OCI-LY7 (cell line): ENCODE data around the gene CAMK4. TPM values are rescaled to one million over a fixed set of nuclear protein-coding genes. Genes with fewer than 3 reads are reported as not detected.
A peak's percentile ranks its signal among the peaks of the same experiment; 100 is the strongest.

Experiments used
- BruUV-seq: library from RNA; stranded (reverse); fragments of 400-500 nt; replicated peaks from 2 replicates; lab custom pipeline; 2021; lab: Mats Ljungman, UMichigan
- CTCF ChIA-PET: fragments of 300-600 bp; sonication (Branson Sonifier 250); formaldehyde crosslinking; loops from one replicate; lab custom pipeline; 2022; ENCODE audit warnings: antibody characterized with exemption; ENCODE audit not compliant: unreplicated experiment; lab: Charles Lee
- POLR2A ChIA-PET: fragments of 300-600 bp; sonication (Branson Sonifier 250); formaldehyde crosslinking; loops from one replicate; lab custom pipeline; 2022; ENCODE audit warnings: antibody characterized with exemption; lab: Charles Lee
- DNase-seq: peaks from one replicate; pipeline ENCODE4 v3.0.0-alpha.2; 2015; ENCODE audit warnings: low spot score
- H2AFZ ChIP-seq: fragments of 200-600 bp; sonication (generic), shearing (Covaris generic); 2 replicates; pipeline ENCODE4 v1.6.1; 2014; ENCODE audit warnings: mild to moderate bottlenecking, antibody characterized with exemption, low read length, moderate library complexity
- H3K27ac ChIP-seq: fragments of 200-600 bp; sonication (generic); 2 replicates; pipeline ENCODE4 v1.5.1; 2014; ENCODE audit warnings: mixed run types, low read depth, mild to moderate bottlenecking, moderate library complexity, low read length, inconsistent platforms; ENCODE audit not compliant: poor library complexity, severe bottlenecking
- H3K36me3 ChIP-seq: fragments of 200-600 bp; sonication (generic); 2 replicates; pipeline ENCODE4 v1.6.1; 2014; ENCODE audit warnings: mild to moderate bottlenecking, antibody characterized with exemption, low read length, moderate library complexity, mixed read lengths; ENCODE audit not compliant: insufficient read depth
- H3K4me1 ChIP-seq: fragments of 200-600 bp; sonication (generic); 2 replicates; pipeline ENCODE4 v1.5.1; 2014; ENCODE audit warnings: mild to moderate bottlenecking, low read length; ENCODE audit not compliant: insufficient read depth, poor library complexity, severe bottlenecking
- H3K4me2 ChIP-seq: fragments of 200-600 bp; sonication (generic); 2 replicates; pipeline ENCODE4 v1.6.1; 2014; ENCODE audit warnings: mild to moderate bottlenecking, low read length
- H3K4me3 ChIP-seq: fragments of 200-600 bp; sonication (generic); 2 replicates; pipeline ENCODE4 v1.5.1; 2014; ENCODE audit warnings: mild to moderate bottlenecking, low read depth, low read length; ENCODE audit not compliant: poor library complexity, severe bottlenecking
- H3K79me2 ChIP-seq: fragments of 200-600 bp; sonication (generic); 2 replicates; pipeline ENCODE4 v1.6.1; 2016; ENCODE audit warnings: low read depth, mild to moderate bottlenecking, low read length, moderate library complexity, mixed read lengths; ENCODE audit not compliant: insufficient read depth
- H3K9me2 ChIP-seq: fragments of 200-600 bp; sonication (generic); 2 replicates; pipeline ENCODE4 v1.6.1; 2016; ENCODE audit warnings: mild to moderate bottlenecking, low read length, mixed read lengths; ENCODE audit not compliant: insufficient read depth
- H3K9me3 ChIP-seq: fragments of 200-600 bp; sonication (generic); 2 replicates; pipeline ENCODE4 v1.6.1; 2014; ENCODE audit warnings: mild to moderate bottlenecking, mixed run types, low read length, mixed read lengths
- H4K20me1 ChIP-seq: fragments of 200-600 bp; sonication (generic); 2 replicates; pipeline ENCODE4 v1.6.1; 2014; ENCODE audit warnings: mild to moderate bottlenecking, antibody characterized with exemption, low read length, moderate library complexity, mixed read lengths; ENCODE audit not compliant: insufficient read depth
- EZH2phosphoT487 ChIP-seq: fragments of 200-600 bp; sonication (generic); IDR thresholded peaks from 2 replicates; pipeline ENCODE4 v1.6.1; 2018; ENCODE audit warnings: low read depth, borderline replicate concordance, mild to moderate bottlenecking, mixed run types, antibody characterized with exemption, low read length, moderate library complexity, mixed read lengths
- intact Hi-C: fragments of 100-400 bp; cut with micrococcal nuclease; formaldehyde crosslinking; loops from one replicate; pipeline ENCODE4 v1.10.0; 2022; ENCODE audit not compliant: unreplicated experiment
- total RNA-seq, 2 experiments: library from RNA; depleted of rRNA in 1 of 2; stranded (reverse); fragments of >200 nt in 1 of 2; shearing (Covaris generic) in 1 of 2; gene quantifications; 2 replicates each; pipeline ENCODE4 v1.2.3, GENCODE V29; 2014 to 2022
- TF ChIP-seq, protein P1 (sequence below): fragments of 200-600 bp; sonication (generic); conservative IDR thresholded peaks from 2 replicates; pipeline ENCODE4 v1.5.1; 2014; ENCODE audit warnings: mild to moderate bottlenecking, antibody characterized with exemption, low read length, moderate library complexity, mixed read lengths

Gene CAMK4
- total RNA-seq, 2 experiments from 2014 or later: 25.4 to 40.2 TPM

DNA sequence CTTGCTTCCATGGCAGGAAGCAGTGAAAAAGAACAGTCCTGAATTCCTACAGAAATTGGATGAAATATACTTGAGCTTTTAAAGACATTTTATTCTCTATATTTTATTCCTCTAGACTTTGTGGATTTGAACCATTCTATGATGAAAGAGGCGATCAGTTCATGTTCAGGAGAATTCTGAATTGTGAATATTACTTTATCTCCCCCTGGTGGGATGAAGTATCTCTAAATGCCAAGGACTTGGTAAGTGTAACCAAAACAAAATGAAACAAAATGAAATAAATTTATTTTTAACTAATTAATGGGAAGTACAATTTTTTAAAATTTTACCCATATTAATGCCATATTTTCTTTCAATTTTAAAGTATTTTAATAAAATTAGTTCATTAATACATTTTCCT, 254.1 kb downstream of the CAMK4 start:
- no peak for DNase-seq
- H2AFZ ChIP-seq: no peak overlapping the region
- H3K79me2 ChIP-seq: no peaks in the 10 kb centered on the region
- H3K27ac ChIP-seq: no peak overlapping the region
- intact Hi-C loops: loop anchor here (5.0 kb wide), 1 partner anchor 321 kb away; no protein-coding TSS in a partner anchor
- BruUV-seq: no TSS peak
- H3K36me3 ChIP-seq: no peaks in the 10 kb centered on the region
- H3K9me2 ChIP-seq: no peaks in the 10 kb centered on the region
- H3K4me2 ChIP-seq: no peak overlapping the region
- TF ChIP-seq EZH2phosphoT487: no peak
- TF ChIP-seq, protein P1, sequence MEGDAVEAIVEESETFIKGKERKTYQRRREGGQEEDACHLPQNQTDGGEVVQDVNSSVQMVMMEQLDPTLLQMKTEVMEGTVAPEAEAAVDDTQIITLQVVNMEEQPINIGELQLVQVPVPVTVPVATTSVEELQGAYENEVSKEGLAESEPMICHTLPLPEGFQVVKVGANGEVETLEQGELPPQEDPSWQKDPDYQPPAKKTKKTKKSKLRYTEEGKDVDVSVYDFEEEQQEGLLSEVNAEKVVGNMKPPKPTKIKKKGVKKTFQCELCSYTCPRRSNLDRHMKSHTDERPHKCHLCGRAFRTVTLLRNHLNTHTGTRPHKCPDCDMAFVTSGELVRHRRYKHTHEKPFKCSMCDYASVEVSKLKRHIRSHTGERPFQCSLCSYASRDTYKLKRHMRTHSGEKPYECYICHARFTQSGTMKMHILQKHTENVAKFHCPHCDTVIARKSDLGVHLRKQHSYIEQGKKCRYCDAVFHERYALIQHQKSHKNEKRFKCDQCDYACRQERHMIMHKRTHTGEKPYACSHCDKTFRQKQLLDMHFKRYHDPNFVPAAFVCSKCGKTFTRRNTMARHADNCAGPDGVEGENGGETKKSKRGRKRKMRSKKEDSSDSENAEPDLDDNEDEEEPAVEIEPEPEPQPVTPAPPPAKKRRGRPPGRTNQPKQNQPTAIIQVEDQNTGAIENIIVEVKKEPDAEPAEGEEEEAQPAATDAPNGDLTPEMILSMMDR: 0 out of 2 replicates have a peak, but pooled peaks have one; percentile 29
- POLR2A ChIA-PET: interaction anchor here (1.6 kb wide), 1 partner anchor 9 kb away, joined by 8 read pairs; no protein-coding TSS in a partner anchor
- H4K20me1 ChIP-seq: no peaks in the 10 kb centered on the region
- H3K4me3 ChIP-seq: no peak overlapping the region
- no peaks in the 10 kb centered on the region for H3K4me1 ChIP-seq
- H3K9me3 ChIP-seq: no peaks in the 10 kb centered on the region
- CTCF ChIA-PET: no interaction called here

DNA sequence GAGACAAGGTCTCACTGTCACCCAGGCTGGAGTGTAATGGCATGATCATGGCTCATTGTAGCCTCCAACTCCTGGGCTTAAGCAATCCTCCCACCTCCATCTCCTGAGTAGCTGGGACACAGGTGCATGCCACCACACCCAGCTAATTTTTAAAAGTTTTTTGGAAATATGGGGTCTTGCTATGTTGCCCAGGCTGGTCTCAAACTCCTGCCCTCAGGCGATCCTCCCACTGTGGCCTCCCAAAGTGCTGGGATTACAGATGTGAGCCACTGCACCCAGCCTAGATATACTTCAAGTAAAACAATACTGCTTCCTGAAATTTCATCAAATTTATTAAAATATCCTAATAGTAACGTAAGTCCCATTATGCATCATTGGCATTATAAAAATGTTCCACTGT, 254.7 kb downstream of the CAMK4 start:
- no peaks in the 10 kb centered on the region for H3K4me1 ChIP-seq
- no TSS peak for BruUV-seq
- no peaks in the 10 kb centered on the region for H3K36me3 ChIP-seq
- CTCF ChIA-PET: no interaction called here
- no peaks in the 10 kb centered on the region for H3K9me2 ChIP-seq
- H2AFZ ChIP-seq: no peak overlapping the region
- no peaks in the 10 kb centered on the region for H3K9me3 ChIP-seq
- DNase-seq: no peak
- intact Hi-C loops: loop anchor here (5.0 kb wide), 1 partner anchor 322 kb away; no protein-coding TSS in a partner anchor
- POLR2A ChIA-PET: interaction anchor here (1.6 kb wide), 1 partner anchor 8 kb away, joined by 8 read pairs; no protein-coding TSS in a partner anchor
- H3K4me2 ChIP-seq: no peak overlapping the region
- no peak overlapping the region for H3K27ac ChIP-seq
- H4K20me1 ChIP-seq: no peaks in the 10 kb centered on the region
- H3K79me2 ChIP-seq: no peaks in the 10 kb centered on the region
- TF ChIP-seq, protein P1: no peak
- TF ChIP-seq EZH2phosphoT487: no peak
- H3K4me3 ChIP-seq: no peak overlapping the region

GRCh38 chr5:111480346-111480745, 256.2 kb downstream of the CAMK4 start:
- Histone ChIP-seq H3K79me2 (no peaks in the 10 kb centered on the region), H4K20me1 (no peaks in the 10 kb centered on the region), H3K4me2 (no peak overlapping the region), H3K4me3 (no peak overlapping the region), H3K9me3 (no peaks in the 10 kb centered on the region), H3K4me1 (no peaks in the 10 kb centered on the region), H3K9me2 (no peaks in the 10 kb centered on the region), H3K27ac (no peak overlapping the region), H3K36me3 (no peaks in the 10 kb centered on the region), H2AFZ (no peak overlapping the region)
- intact Hi-C loops: no loop called here
- ChIA-PET POLR2A (no interaction called here), CTCF (no interaction called here)
- BruUV-seq: no TSS peak
- TF ChIP-seq EZH2phosphoT487: no peak
- TF ChIP-seq, protein P1: no peak
- DNase-seq: no peak
